Common myeloid progenitor, CD34-positive (primary cell): ENCODE data around the gene SLC38A7. TPM values are rescaled to one million over a fixed set of nuclear protein-coding genes. Genes with fewer than 3 reads are reported as not detected.
A peak's percentile ranks its signal among the peaks of the same experiment; 100 is the strongest.

Experiments used
- CTCF ChIA-PET: fragments of 350-600 bp; sonication (Branson Sonifier 250); formaldehyde crosslinking; loops from one replicate; lab custom pipeline; 2021; ENCODE audit warnings: antibody characterized with exemption; lab: Charles Lee
- POLR2A ChIA-PET: fragments of 350-600 bp; sonication (Branson Sonifier 250); formaldehyde crosslinking; loops from one replicate; lab custom pipeline; 2021; ENCODE audit warnings: antibody characterized with exemption; lab: Charles Lee
- DNase-seq, 3 donors: peaks; one replicate each; pipeline versions ENCODE4 v3.0.0 to v3.0.0-alpha.2; 2013
- H3K27ac ChIP-seq, 2 experiments: 1 replicate in 1 of 2; 2 replicates in 1 of 2; pipeline ENCODE4 v1.7.0; 2013; ENCODE audit warnings: inconsistent platforms in 2 of 2, low read length in 2 of 2, mild to moderate bottlenecking in 2 of 2, low read depth in 1 of 2, moderate library complexity in 1 of 2; ENCODE audit not compliant: severe bottlenecking in 2 of 2, insufficient read depth in 1 of 2, poor library complexity in 1 of 2
- H3K27me3 ChIP-seq, 5 experiments: replicated peaks in 2 of 5; 1 replicate in 3 of 5; 2 replicates in 2 of 5; pipeline versions ENCODE4 v1.6.1 to v1.7.0; 2013; ENCODE audit warnings: low read length in 4 of 5, mild to moderate bottlenecking in 2 of 5, moderate library complexity in 2 of 5, inconsistent platforms in 1 of 5; ENCODE audit not compliant: insufficient read depth in 5 of 5, control insufficient read depth in 4 of 5
- H3K36me3 ChIP-seq, 4 experiments: 1 replicate in 2 of 4; 2 replicates in 2 of 4; pipeline versions ENCODE4 v1.6.1 to v1.7.0; 2013; ENCODE audit warnings: low read length in 3 of 4, control low read depth in 1 of 4, mild to moderate bottlenecking in 1 of 4; ENCODE audit not compliant: control insufficient read depth in 4 of 4, insufficient read depth in 4 of 4
- H3K4me1 ChIP-seq, 4 experiments: 1 replicate in 3 of 4; 2 replicates in 1 of 4; pipeline versions ENCODE4 v1.6.1 to v1.7.1; 2013; ENCODE audit warnings: low read length in 3 of 4, mild to moderate bottlenecking in 3 of 4, control low read depth in 1 of 4, inconsistent platforms in 1 of 4, moderate library complexity in 1 of 4; ENCODE audit not compliant: control insufficient read depth in 4 of 4, insufficient read depth in 4 of 4; ENCODE audit errors: control extremely low read depth in 1 of 4
- H3K4me3 ChIP-seq, 7 experiments: 1 replicate in 4 of 7; 2 replicates in 3 of 7; pipeline versions ENCODE4 v1.5.1 to v1.7.0; 2013; ENCODE audit warnings: mild to moderate bottlenecking in 7 of 7, low read length in 6 of 7, moderate library complexity in 6 of 7, inconsistent platforms in 2 of 7, low read depth in 2 of 7, control low read depth in 1 of 7; ENCODE audit not compliant: insufficient read depth in 4 of 7, control insufficient read depth in 1 of 7; ENCODE audit errors: extremely low read depth in 1 of 7
- H3K9me3 ChIP-seq, 5 experiments: 1 replicate in 4 of 5; 2 replicates in 1 of 5; pipeline versions ENCODE4 v1.6.1 to v1.7.1; 2013; ENCODE audit warnings: low read length in 4 of 5, mild to moderate bottlenecking in 2 of 5, inconsistent platforms in 1 of 5, low read depth in 1 of 5, moderate library complexity in 1 of 5; ENCODE audit not compliant: control insufficient read depth in 4 of 5, insufficient read depth in 2 of 5; ENCODE audit errors: control extremely low read depth in 1 of 5
- WGBS: methylation state at CpG from one replicate; pipeline ENCODE4 v1.1.5; 2013; ENCODE audit not compliant: insufficient coverage; 5-methylcytosine and 5-hydroxymethylcytosine counted together
- polyA plus RNA-seq: library from polyadenylated mRNA; unstranded; fragments of 120-200 nt; gene quantifications from one replicate; pipeline ENCODE4 v1.2.1, GENCODE V29; 2013

Gene SLC38A7, protein sequence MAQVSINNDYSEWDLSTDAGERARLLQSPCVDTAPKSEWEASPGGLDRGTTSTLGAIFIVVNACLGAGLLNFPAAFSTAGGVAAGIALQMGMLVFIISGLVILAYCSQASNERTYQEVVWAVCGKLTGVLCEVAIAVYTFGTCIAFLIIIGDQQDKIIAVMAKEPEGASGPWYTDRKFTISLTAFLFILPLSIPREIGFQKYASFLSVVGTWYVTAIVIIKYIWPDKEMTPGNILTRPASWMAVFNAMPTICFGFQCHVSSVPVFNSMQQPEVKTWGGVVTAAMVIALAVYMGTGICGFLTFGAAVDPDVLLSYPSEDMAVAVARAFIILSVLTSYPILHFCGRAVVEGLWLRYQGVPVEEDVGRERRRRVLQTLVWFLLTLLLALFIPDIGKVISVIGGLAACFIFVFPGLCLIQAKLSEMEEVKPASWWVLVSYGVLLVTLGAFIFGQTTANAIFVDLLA
- 6.4 TPM for polyA plus RNA-seq

- H3K27ac ChIP-seq, result peak within 1 kb of the TSS; percentile 33 to 80
- peak within 1 kb of the TSS; percentile 78 to 91 (median 85) for H3K4me3 ChIP-seq
- peaks cover 0 to 14% (median 13%) of the 10 kb centered on the region in 4 experiments for H3K4me1 ChIP-seq
- no peaks in the 10 kb centered on the region for H3K9me3 ChIP-seq
- peaks cover 0 to 12% (median 8%) of the 10 kb centered on the region in 4 experiments for H3K36me3 ChIP-seq
- POLR2A ChIA-PET, result no interaction called here
- H3K27me3 ChIP-seq, result no peaks in the 10 kb centered on the region
- peak; percentile 60 to 78 (median 72) for DNase-seq
- CTCF ChIA-PET, result interaction anchor here (0.6 to 1.7 kb wide), 5 partner anchors 13 to 72 kb away, joined by 3 to 5 read pairs (median 4); no protein-coding TSS in a partner anchor
- WGBS, result 6% methylated on average over 39 of the region's 41 CpGs
Observed at GRCh38 chr16:58684354-58685083, at the start of gene SLC38A7. SLC38A7 (minus strand) TSS chr16:58684770; CDS start chr16:58680126, 4,644 bp downstream.

GRCh38 chr16:58733671-58734458 is 49.3 kb upstream of the SLC38A7 start, which contains the start of gene GOT2:
GOT2 (minus strand) TSS chr16:58734316; CDS start chr16:58734228, 88 bp downstream.
- WGBS, result 0% methylated on average over 52 of the region's 68 CpGs

DNA sequence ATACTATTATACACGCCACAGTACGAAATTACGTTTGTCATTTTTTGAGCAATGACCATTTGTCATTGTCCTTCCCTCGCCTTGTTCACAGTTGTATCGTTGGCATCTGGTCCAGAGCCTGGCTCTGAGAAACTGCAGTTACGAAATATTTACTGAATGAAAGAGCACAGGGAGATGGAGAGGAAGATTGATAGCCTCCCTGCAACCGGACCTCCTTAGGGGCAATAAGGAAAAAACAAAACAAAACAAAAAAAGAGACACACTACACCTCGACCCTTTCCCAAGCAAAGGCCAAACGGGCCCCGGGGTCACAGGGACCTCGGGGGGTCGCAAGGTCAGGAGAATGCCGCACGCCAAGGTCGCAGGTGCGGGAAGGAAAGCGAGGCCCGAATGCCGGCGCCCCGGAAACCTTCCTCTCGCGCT is 48.7 kb upstream of the SLC38A7 start:
- DNase-seq, result peak in 2 of 3 donors; percentile 7
- Histone ChIP-seq H3K4me3 (peak overlapping the region; percentile 65 to 98 (median 88)), H3K36me3 (peaks cover 0 to 3% (median 1%) of the 10 kb centered on the region in 4 experiments), H3K9me3 (no peaks in the 10 kb centered on the region), H3K4me1 (peaks cover 0 to 12% (median 11%) of the 10 kb centered on the region in 4 experiments), H3K27me3 (no peaks in the 10 kb centered on the region), H3K27ac (peak overlapping the region in 1 of 2 experiments; percentile 79)
- WGBS, result 19% methylated on average over 12 of the region's 23 CpGs
- ChIA-PET POLR2A (interaction anchor here (0.6 kb wide), 1 partner anchor 18 kb away, joined by 3 read pairs; no protein-coding TSS in a partner anchor), CTCF (interaction anchor here (1.0 to 2.2 kb wide), 4 partner anchors 8 to 23 kb away, joined by 4 to 12 read pairs (median 6); no protein-coding TSS in a partner anchor)

More at GRCh38 chr16:58733671-58734458, 49.3 kb upstream of the SLC38A7 start, which contains the start of gene GOT2:
- Histone ChIP-seq H3K4me3 (peak within 1 kb of the TSS; percentile 65 to 98 (median 88)), H3K36me3 (peaks cover 0 to 3% (median 0%) of the 10 kb centered on the region in 4 experiments), H3K4me1 (peaks cover 0 to 12% (median 11%) of the 10 kb centered on the region in 4 experiments), H3K9me3 (no peaks in the 10 kb centered on the region), H3K27ac (peak within 1 kb of the TSS; percentile 64 to 79), H3K27me3 (no peaks in the 10 kb centered on the region)
- CTCF ChIA-PET, result interaction anchor here (1.0 to 2.2 kb wide), 3 partner anchors 9 to 22 kb away, joined by 4 to 12 read pairs (median 9); no protein-coding TSS in a partner anchor
- peak; percentile 87 to 93 (median 91) for DNase-seq
- POLR2A ChIA-PET, result interaction anchor here (0.6 kb wide), 1 partner anchor 17 kb away, joined by 3 read pairs; no protein-coding TSS in a partner anchor

GRCh38 chr16:58732545-58733247 is 48.1 kb upstream of the SLC38A7 start:
- H3K27ac ChIP-seq, result no peak overlapping the region
- ChIA-PET CTCF (interaction anchor here (1.5 to 2.2 kb wide), 3 partner anchors 14 to 22 kb away, joined by 3 to 12 read pairs (median 4); no protein-coding TSS in a partner anchor), POLR2A (no interaction called here)

DNA sequence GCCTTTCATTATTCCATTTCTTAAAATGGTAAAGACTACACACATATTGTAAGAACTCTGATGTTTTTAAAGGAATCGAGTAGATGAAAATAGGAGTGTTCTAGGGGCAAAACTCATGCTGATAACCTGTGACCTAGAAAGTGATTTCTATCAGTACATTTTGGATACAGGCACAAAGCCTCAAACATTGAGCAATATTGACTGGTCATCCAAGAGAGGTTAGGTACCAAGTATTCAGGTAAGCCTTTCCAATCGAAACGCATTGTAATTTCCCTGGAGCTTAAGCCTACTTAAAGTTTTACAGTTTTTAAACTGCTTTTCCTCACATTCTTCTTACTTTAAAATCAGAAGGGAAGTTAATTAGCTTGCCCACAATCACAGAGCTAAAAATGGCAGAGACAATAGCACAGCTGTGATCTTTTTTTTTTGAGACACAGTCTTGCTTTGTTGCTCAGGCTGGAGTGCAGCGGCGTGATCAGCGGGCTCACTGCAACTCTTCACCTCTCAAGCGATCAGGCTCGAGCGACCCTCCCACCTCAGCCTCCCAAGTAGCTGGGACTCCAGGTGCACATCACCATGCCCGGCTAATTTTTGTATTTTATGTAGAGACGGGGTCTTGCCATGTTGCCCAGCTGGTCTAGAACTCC is 46.3 kb upstream of the SLC38A7 start:
- ChIA-PET POLR2A (interaction anchor here (0.7 kb wide), 1 partner anchor 304 kb away, joined by 6 read pairs; no protein-coding TSS in a partner anchor), CTCF (interaction anchor here (1.0 to 1.2 kb wide), 4 partner anchors 9 to 25 kb away, joined by 3 to 4 read pairs (median 3); no protein-coding TSS in a partner anchor)
- Histone ChIP-seq H3K27ac (no peak overlapping the region), H3K36me3 (peaks cover 2 to 6% (median 3%) of the 10 kb centered on the region in 4 experiments), H3K4me3 (no peak overlapping the region), H3K27me3 (no peaks in the 10 kb centered on the region), H3K9me3 (no peaks in the 10 kb centered on the region), H3K4me1 (peaks cover 0 to 12% (median 11%) of the 10 kb centered on the region in 4 experiments)
- no peak for DNase-seq
- 95% methylated on average over 7 of the region's 11 CpGs for WGBS

More at GRCh38 chr16:58732545-58733247, 48.1 kb upstream of the SLC38A7 start:
- peak overlapping the region in 5 of 7 experiments; percentile 87 to 98 (median 92) for H3K4me3 ChIP-seq
- WGBS, result 89% methylated on average over 6 of the region's 9 CpGs
- DNase-seq, result peak in 2 of 3 donors; percentile 7 to 14
- H3K4me1 ChIP-seq, result peaks cover 0 to 12% (median 11%) of the 10 kb centered on the region in 4 experiments
- no peaks in the 10 kb centered on the region for H3K9me3 ChIP-seq
- H3K27me3 ChIP-seq, result no peaks in the 10 kb centered on the region
- peaks cover 0 to 6% (median 2%) of the 10 kb centered on the region in 4 experiments for H3K36me3 ChIP-seq
